ENCODE results near the gene ARL15.

ARL15 gene

GRCh38 chr5:54227109-54227508 lies 83.3 kb downstream of the ARL15 start:
- TF ChIP-seq GATA3 (IDR thresholded peaks at IDR 0.05; ENCODE audit: low read depth, low read length), result no peak
- TF ChIP-seq GATA2 (IDR thresholded peaks at IDR 0.05; ENCODE audit: low read depth, low read length), result no peak

- TF ChIP-seq GATA2 (IDR thresholded peaks at IDR 0.05; ENCODE audit: low read depth, low read length), result no peak
- TF ChIP-seq GATA3 (IDR thresholded peaks at IDR 0.05; ENCODE audit: low read depth, low read length), result no peak
Measured at GRCh38 chr5:54226215-54226614, 84.2 kb downstream of the ARL15 start.

GRCh38 chr5:54224103-54224826 lies 86.1 kb downstream of the ARL15 start:
- TF ChIP-seq GATA3 (IDR thresholded peaks at IDR 0.05; ENCODE audit: low read depth, low read length), result no peak
- no peak for TF ChIP-seq GATA2 (IDR thresholded peaks at IDR 0.05; ENCODE audit: low read depth, low read length)

- TF ChIP-seq GATA2 (IDR thresholded peaks at IDR 0.05; ENCODE audit: low read depth, low read length) (no peak), GATA3 (IDR thresholded peaks at IDR 0.05; ENCODE audit: low read depth, low read length) (no peak)
Measured at GRCh38 chr5:54222336-54222735, 88.0 kb downstream of the ARL15 start.

GRCh38 chr5:54221135-54221534 lies 89.2 kb downstream of the ARL15 start:
- TF ChIP-seq GATA2 (IDR thresholded peaks at IDR 0.05; ENCODE audit: low read depth, low read length) (no peak), GATA3 (IDR thresholded peaks at IDR 0.05; ENCODE audit: low read depth, low read length) (no peak)

- peak; percentile 84 for TF ChIP-seq GATA3 (IDR thresholded peaks at IDR 0.05; ENCODE audit: low read depth, low read length)
- TF ChIP-seq GATA2 (IDR thresholded peaks at IDR 0.05; ENCODE audit: low read depth, low read length), result peak; percentile 77
Measured at GRCh38 chr5:54220230-54221040, 89.9 kb downstream of the ARL15 start.

GRCh38 chr5:54217826-54218503 lies 92.4 kb downstream of the ARL15 start:
- TF ChIP-seq GATA3 (IDR thresholded peaks at IDR 0.05; ENCODE audit: low read depth, low read length) (no peak), GATA2 (IDR thresholded peaks at IDR 0.05; ENCODE audit: low read depth, low read length) (no peak)

GRCh38 chr5:54215233-54215736 lies 95.1 kb downstream of the ARL15 start:
- TF ChIP-seq GATA3 (IDR thresholded peaks at IDR 0.05; ENCODE audit: low read depth, low read length), result no peak
- no peak for TF ChIP-seq GATA2 (IDR thresholded peaks at IDR 0.05; ENCODE audit: low read depth, low read length)

- TF ChIP-seq GATA3 (IDR thresholded peaks at IDR 0.05; ENCODE audit: low read depth, low read length) (no peak), GATA2 (IDR thresholded peaks at IDR 0.05; ENCODE audit: low read depth, low read length) (no peak)
Measured at GRCh38 chr5:54214722-54215121, 95.7 kb downstream of the ARL15 start.

- no peak for TF ChIP-seq GATA2 (IDR thresholded peaks at IDR 0.05; ENCODE audit: low read depth, low read length)
- no peak for TF ChIP-seq GATA3 (IDR thresholded peaks at IDR 0.05; ENCODE audit: low read depth, low read length)
Measured at GRCh38 chr5:54212331-54212730, 98.0 kb downstream of the ARL15 start.

GRCh38 chr5:54211912-54212311 lies 98.5 kb downstream of the ARL15 start:
- no peak for TF ChIP-seq GATA2 (IDR thresholded peaks at IDR 0.05; ENCODE audit: low read depth, low read length)
- no peak for TF ChIP-seq GATA3 (IDR thresholded peaks at IDR 0.05; ENCODE audit: low read depth, low read length)

GRCh38 chr5:54207566-54207965 lies 102.8 kb downstream of the ARL15 start:
- TF ChIP-seq GATA3 (IDR thresholded peaks at IDR 0.05; ENCODE audit: low read depth, low read length) (no peak), GATA2 (IDR thresholded peaks at IDR 0.05; ENCODE audit: low read depth, low read length) (no peak)

GRCh38 chr5:54206580-54207229 lies 103.7 kb downstream of the ARL15 start:
- TF ChIP-seq GATA2 (IDR thresholded peaks at IDR 0.05; ENCODE audit: low read depth, low read length) (no peak), GATA3 (IDR thresholded peaks at IDR 0.05; ENCODE audit: low read depth, low read length) (no peak)

GRCh38 chr5:54205918-54206317 lies 104.5 kb downstream of the ARL15 start:
- no peak for TF ChIP-seq GATA3 (IDR thresholded peaks at IDR 0.05; ENCODE audit: low read depth, low read length)
- no peak for TF ChIP-seq GATA2 (IDR thresholded peaks at IDR 0.05; ENCODE audit: low read depth, low read length)

Data from SH-SY5Y (cell line).